GM19452 (cell line): Measurements from ENCODE around the gene SH2D7.

Experiments
- ATAC-seq: cut with Tn5 transposase; IDR thresholded peaks from one replicate; pipeline ENCODE4 v1.9.1; 2021; ENCODE audit not compliant: unreplicated experiment

The SH2D7 gene

GRCh38 chr15:78060232-78060631 is 32.1 kb upstream of the SH2D7 start:
- no peak for ATAC-seq

- ATAC-seq, result no peak
Measured at GRCh38 chr15:78061963-78062427, 30.4 kb upstream of the SH2D7 start.

GRCh38 chr15:78063217-78063616 is 29.1 kb upstream of the SH2D7 start:
- ATAC-seq, result no peak

GRCh38 chr15:78063970-78064385 is 28.4 kb upstream of the SH2D7 start:
- ATAC-seq, result no peak

GRCh38 chr15:78064544-78064943 is 27.8 kb upstream of the SH2D7 start:
- ATAC-seq, result no peak

GRCh38 chr15:78065284-78065872 is 27.0 kb upstream of the SH2D7 start:
- no peak for ATAC-seq

GRCh38 chr15:78065973-78066946 is 26.1 kb upstream of the SH2D7 start:
- peak; percentile 55 for ATAC-seq

GRCh38 chr15:78067328-78068228 is 24.8 kb upstream of the SH2D7 start:
- no peak for ATAC-seq

- ATAC-seq, result peak; percentile 7
Measured at GRCh38 chr15:78069052-78069414, 23.3 kb upstream of the SH2D7 start.

- ATAC-seq, result no peak
Measured at GRCh38 chr15:78069462-78070029, 22.8 kb upstream of the SH2D7 start.

GRCh38 chr15:78070049-78070700 is 22.2 kb upstream of the SH2D7 start:
- no peak for ATAC-seq

- no peak for ATAC-seq
Measured at GRCh38 chr15:78071383-78071782, 21.0 kb upstream of the SH2D7 start.

GRCh38 chr15:78072080-78072892 is 20.1 kb upstream of the SH2D7 start:
- no peak for ATAC-seq

GRCh38 chr15:78073046-78073787 is 19.1 kb upstream of the SH2D7 start:
- no peak for ATAC-seq

- ATAC-seq, result no peak
Measured at GRCh38 chr15:78075490-78076230, 16.7 kb upstream of the SH2D7 start.

- ATAC-seq, result no peak
Measured at GRCh38 chr15:78076231-78077052, 15.9 kb upstream of the SH2D7 start.
